Ovary (tissue), 9 donors: Measurements from ENCODE around the gene OSBPL6. TPM values are rescaled to one million over a fixed set of nuclear protein-coding genes. Genes with fewer than 3 reads are reported as not detected.
"Not testable (repeated sequence)": the region's sequence is repeated elsewhere in the genome, so short reads cannot be mapped to it uniquely, and the experiment has no call there.

ENCODE experiments used
- DNase-seq, 5 donors: peaks; one replicate each; pipeline ENCODE4 v3.0.0-alpha.2; 2019 to 2020
- H3K27ac ChIP-seq, 2 donors: fragments of 200-600 bp; one replicate each; pipeline versions ENCODE4 v1.5.1 to v1.8.0; 2019 to 2022
- H3K27me3 ChIP-seq: fragments of 200-600 bp; one replicate; pipeline ENCODE4 v1.8.0; 2022
- H3K36me3 ChIP-seq: fragments of 200-600 bp; sonication (generic); one replicate; pipeline ENCODE4 v1.5.1; 2019
- H3K4me1 ChIP-seq: one replicate; pipeline ENCODE4 v1.8.1; 2013; ENCODE audit warnings: mild to moderate bottlenecking, moderate library complexity; ENCODE audit not compliant: insufficient read depth
- H3K4me3 ChIP-seq: fragments of 200-600 bp; sonication (generic); one replicate; pipeline ENCODE4 v1.5.1; 2017
- H3K9me3 ChIP-seq, 2 donors: fragments of 200-600 bp in 1 of 2; sonication (generic) in 1 of 2; one replicate each; pipeline versions ENCODE4 v1.5.1 to v1.8.1; 2013 to 2019; ENCODE audit warnings: mild to moderate bottlenecking in 1 of 2, moderate library complexity in 1 of 2
- CTCF ChIP-seq, 3 donors: fragments of 450-650 bp in 2 of 3; fragments of 200-600 bp in 1 of 3; IDR thresholded peaks; one replicate each; pipeline versions ENCODE4 v1.5.1 to v1.8.0; 2016 to 2022; ENCODE audit warnings: antibody characterized with exemption in 3 of 3, mild to moderate bottlenecking in 1 of 3
- EP300 ChIP-seq: sonication (generic); formaldehyde crosslinking; IDR thresholded peaks from one replicate; pipeline ENCODE4 v1.6.1; 2017; ENCODE audit warnings: antibody characterized with exemption
- POLR2A ChIP-seq: fragments of 450-650 bp; IDR thresholded peaks from one replicate; pipeline ENCODE4 v1.6.1; 2017; ENCODE audit warnings: antibody characterized with exemption, mild to moderate bottlenecking, moderate library complexity
- WGBS, 3 donors: extraction: QIAGEN DNeasy Blood & Tissue Kit in 1 of 3; methylation state at CpG; one replicate each; pipeline versions ENCODE4 v1.1.5 to v1.1.7; 2013 to 2017; 5-methylcytosine and 5-hydroxymethylcytosine counted together
- intact Hi-C, 4 donors: fragments of 100-400 bp; cut with DNase I; formaldehyde crosslinking; loops; one replicate each; pipeline versions ENCODE4 v1.11.0 to v1.15.1; 2022 to 2023
- polyA plus RNA-seq, 2 donors: library from polyadenylated mRNA; stranded (reverse); fragments of 200-250 nt in 1 of 2; fragments of 350-450 nt in 1 of 2; fragmentation: Illumina TruSeq in 1 of 2; extraction: RNeasy Lipid Tissue Mini Kit (QIAGEN cat#74804) in 1 of 2; gene quantifications; one replicate each; pipeline ENCODE4 v1.2.3, GENCODE V29; 2013 to 2014
- total RNA-seq, 7 donors: library from RNA; depleted of rRNA in 2 of 7; stranded (reverse); fragments of >200 nt in 2 of 7; fragmentation: NEBNext Ultra II Directional in 3 of 7; extraction: Animal tissue kit (Norgen Biotek cat#: 25700) in 3 of 7; gene quantifications; one replicate each; pipeline versions ENCODE4 v1.1.0 to v1.2.4, GENCODE V29; 2016 to 2023
- donor health status: DM: no; HTN: no; CAD: no; lungs with moderate emphysema.
- donor health status: DM: no; HTN: no; CAD: no.
- donor health status: Bipolar disorder and iron deficiency.
- donor health status: DM: yes; HTN: yes; CAD: no.
- donor health status: DM: no; HTN: no; CAD: no.
- donor health status: DM: yes; HTN: yes; CAD: no.

OSBPL6 gene
- total and polyA plus RNA-seq, 9 donors: 0.60 to 7.4 (median 1.7) TPM

- H3K9me3 ChIP-seq: no peaks in the 10 kb centered on the region
- DNase-seq: no peak
- H3K27ac ChIP-seq: no peak overlapping the region
- 49 to 60% (median 56%) methylated on average over 3 of the region's 3 CpGs for WGBS, 3 donors
- TF ChIP-seq CTCF (IDR thresholded peaks at IDR 0.05): no peak
- no peak for TF ChIP-seq POLR2A
- no peak for TF ChIP-seq EP300
- no peak overlapping the region for H3K4me3 ChIP-seq
- no peaks in the 10 kb centered on the region for H3K27me3 ChIP-seq
- no peaks in the 10 kb centered on the region for H3K36me3 ChIP-seq
- intact Hi-C loops: no loop called here
- H3K4me1 ChIP-seq: no peaks in the 10 kb centered on the region
Measured at GRCh38 chr2:178315488-178315948, 121.2 kb downstream of the OSBPL6 start.

- Histone ChIP-seq H3K27ac (no peak overlapping the region), H3K27me3 (no peaks in the 10 kb centered on the region), H3K9me3 (no peaks in the 10 kb centered on the region), H3K36me3 (no peaks in the 10 kb centered on the region), H3K4me1 (no peaks in the 10 kb centered on the region), H3K4me3 (no peak overlapping the region)
- intact Hi-C loops: no loop called here
- DNase-seq: no peak
- TF ChIP-seq EP300: no peak
- TF ChIP-seq POLR2A: no peak
- no peak for TF ChIP-seq CTCF (IDR thresholded peaks at IDR 0.05)
- 73 to 85% (median 73%) methylated on average over 3 of the region's 3 CpGs for WGBS, 3 donors
Measured at GRCh38 chr2:178317811-178318210, 123.5 kb downstream of the OSBPL6 start.

GRCh38 chr2:178320011-178320585, 125.8 kb downstream of the OSBPL6 start:
- no peak for DNase-seq
- Histone ChIP-seq H3K36me3 (no peaks in the 10 kb centered on the region), H3K27ac (no peak overlapping the region), H3K9me3 (no peaks in the 10 kb centered on the region), H3K27me3 (no peaks in the 10 kb centered on the region), H3K4me1 (peaks cover 3% of the 10 kb centered on the region), H3K4me3 (no peak overlapping the region)
- no peak for TF ChIP-seq CTCF (IDR thresholded peaks at IDR 0.05)
- no peak for TF ChIP-seq POLR2A
- no peak for TF ChIP-seq EP300
- 91 to 93% (median 91%) methylated on average over 4 of the region's 4 CpGs for WGBS, 3 donors
- intact Hi-C loops: no loop called here

GRCh38 chr2:178322068-178322467, 127.8 kb downstream of the OSBPL6 start:
- Histone ChIP-seq H3K9me3 (no peaks in the 10 kb centered on the region), H3K4me1 (peaks cover 3% of the 10 kb centered on the region), H3K27me3 (no peaks in the 10 kb centered on the region), H3K4me3 (no peak overlapping the region), H3K27ac (no peak overlapping the region), H3K36me3 (no peaks in the 10 kb centered on the region)
- TF ChIP-seq POLR2A: no peak
- no peak for TF ChIP-seq CTCF (IDR thresholded peaks at IDR 0.05)
- TF ChIP-seq EP300: no peak
- no peak for DNase-seq
- 49 to 59% (median 49%) methylated on average over 3 of the region's 3 CpGs for WGBS, 3 donors
- intact Hi-C loops: no loop called here

- H3K27me3 ChIP-seq, intact Hi-C loops, H3K36me3 ChIP-seq, H3K9me3 ChIP-seq, DNase-seq, H3K4me3 ChIP-seq, H3K27ac ChIP-seq, H3K4me1 ChIP-seq: not testable (repeated sequence)
- 77 to 84% (median 81%) methylated on average over 6 of the region's 6 CpGs for WGBS, 3 donors
Measured at GRCh38 chr2:178323331-178323730, 129.0 kb downstream of the OSBPL6 start.
